Fibroblast of peridontal ligament (primary cell): ENCODE results near the gene TNXB.
A peak's percentile ranks its signal among the peaks of the same experiment; 100 is the strongest.
"Not testable (repeated sequence)": the region's sequence is repeated elsewhere in the genome, so short reads cannot be mapped to it uniquely, and the experiment has no call there.

Experiments used
- DNase-seq: peaks from one replicate; pipeline ENCODE4 v3.0.0-alpha.2; 2010; ENCODE audit errors: extremely low read depth

Gene TNXB

GRCh38 chr6:32144238-32144637 is 35.1 kb upstream of the TNXB start:
- DNase-seq, result not testable (repeated sequence)

DNA sequence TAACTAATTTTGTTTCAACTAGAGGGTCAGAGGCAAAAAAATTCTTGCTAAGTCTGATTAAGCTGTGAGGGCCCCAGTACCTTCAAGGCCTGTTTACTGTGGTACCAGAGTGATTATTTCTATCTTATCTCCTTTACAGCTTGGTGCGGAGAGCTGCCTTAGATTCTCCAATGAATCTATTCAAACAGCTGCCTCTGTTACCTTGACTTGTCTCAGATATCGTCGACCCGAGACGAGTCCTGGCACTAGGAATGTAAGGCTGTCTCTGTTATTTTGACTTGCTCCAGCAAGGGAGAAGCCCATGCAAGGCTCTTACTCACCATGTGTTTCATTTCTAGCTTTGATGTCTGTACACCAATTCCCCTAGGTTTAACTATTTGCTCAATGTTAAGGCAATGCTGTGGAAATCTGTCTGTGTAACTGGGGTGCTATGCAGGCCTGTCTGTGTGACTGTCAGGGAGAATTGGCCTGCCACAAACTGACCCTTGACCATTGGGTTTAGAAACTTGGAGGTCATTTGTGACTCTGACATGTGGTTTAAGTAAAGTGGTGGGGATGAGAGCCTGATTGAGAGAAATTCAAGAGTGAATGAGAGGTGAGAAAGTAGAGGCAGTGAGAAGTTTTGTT is 31.4 kb upstream of the TNXB start:
- peak; percentile 31 for DNase-seq

GRCh38 chr6:32139590-32139989 is 30.5 kb upstream of the TNXB start:
- peak; percentile 25 for DNase-seq

DNA sequence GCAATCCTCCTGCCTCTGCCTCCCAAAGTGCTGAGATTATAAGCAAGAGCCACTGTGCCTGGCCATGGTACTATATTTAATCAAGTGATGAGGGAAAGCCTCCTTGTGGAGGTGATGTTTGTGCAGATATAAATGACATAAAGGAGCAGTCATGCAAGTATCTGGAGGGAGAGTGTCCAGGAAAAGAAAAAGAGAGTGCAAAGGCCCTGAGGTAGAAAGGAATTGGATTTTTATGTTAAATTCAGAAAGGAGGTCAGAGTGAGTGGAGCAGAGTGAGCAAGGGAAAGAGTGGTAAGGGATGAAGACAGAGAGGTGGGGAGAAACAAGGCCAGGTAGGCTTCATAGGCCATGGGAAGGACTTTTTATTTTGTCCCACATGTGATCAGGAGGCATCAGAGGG is 28.3 kb upstream of the TNXB start:
- no peak for DNase-seq

DNA sequence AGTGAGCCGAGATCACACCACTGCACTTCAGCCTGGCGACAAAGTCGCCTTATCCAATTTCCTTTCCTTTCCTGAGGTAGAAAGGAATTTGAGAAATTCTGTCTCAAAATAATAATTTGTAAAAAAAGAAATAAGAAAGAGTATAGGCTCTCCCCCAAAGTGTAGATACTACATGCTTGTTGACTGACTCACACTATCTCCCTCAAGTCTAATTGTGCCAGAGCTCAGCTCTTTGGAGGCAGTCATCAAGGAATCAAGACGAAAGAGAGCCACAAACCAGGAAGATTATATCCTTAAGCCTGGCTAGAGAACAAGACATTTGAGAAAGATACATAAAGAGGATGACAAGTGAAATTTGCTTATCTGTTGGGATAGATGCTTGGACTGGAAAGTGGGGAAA is 24.6 kb upstream of the TNXB start:
- peak; percentile 61 for DNase-seq

DNA sequence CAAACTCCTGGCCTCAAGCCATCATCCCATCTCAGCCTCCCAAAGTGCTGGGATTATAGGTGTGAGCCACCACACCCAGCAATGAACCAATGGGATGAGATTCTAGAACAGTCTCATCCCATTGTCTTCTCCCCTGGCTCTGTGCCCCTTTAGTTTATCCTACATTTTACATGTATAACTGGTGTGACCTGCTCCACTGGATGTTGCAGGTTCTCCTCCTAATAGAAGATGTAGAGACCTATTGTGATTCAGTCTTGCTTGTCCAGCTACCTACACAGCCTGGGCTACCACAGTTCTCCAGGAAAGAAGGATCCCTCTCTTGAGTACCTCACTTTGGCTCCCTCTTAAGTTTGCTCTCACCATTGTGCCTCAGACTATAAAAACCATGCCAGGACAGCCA is 23.0 kb upstream of the TNXB start:
- DNase-seq, result no peak

DNA sequence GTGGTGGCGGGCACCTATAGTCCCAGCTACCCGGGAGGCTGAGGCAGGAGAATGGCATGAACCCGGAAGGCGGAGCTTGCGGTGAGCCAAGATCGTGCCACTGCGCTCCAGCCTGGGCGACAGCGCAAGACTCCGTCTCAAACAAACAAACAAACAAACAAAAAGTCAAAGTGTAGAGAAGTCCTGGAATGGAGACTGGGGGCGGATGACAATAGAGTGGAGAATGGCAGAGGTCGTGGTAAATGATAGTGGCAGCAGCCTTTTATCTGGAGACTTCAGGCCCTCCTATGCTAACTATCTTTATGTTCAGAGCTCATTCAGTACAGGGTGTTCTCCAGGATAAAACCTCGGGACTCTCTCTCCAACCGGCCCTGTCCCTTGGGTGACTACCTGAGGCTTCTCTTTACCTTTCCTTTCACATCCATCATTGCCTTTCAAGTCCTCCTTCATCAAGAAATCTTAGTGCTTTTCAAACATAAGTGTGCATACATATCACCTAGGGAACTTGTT is 22.4 kb upstream of the TNXB start:
- no peak for DNase-seq

DNA sequence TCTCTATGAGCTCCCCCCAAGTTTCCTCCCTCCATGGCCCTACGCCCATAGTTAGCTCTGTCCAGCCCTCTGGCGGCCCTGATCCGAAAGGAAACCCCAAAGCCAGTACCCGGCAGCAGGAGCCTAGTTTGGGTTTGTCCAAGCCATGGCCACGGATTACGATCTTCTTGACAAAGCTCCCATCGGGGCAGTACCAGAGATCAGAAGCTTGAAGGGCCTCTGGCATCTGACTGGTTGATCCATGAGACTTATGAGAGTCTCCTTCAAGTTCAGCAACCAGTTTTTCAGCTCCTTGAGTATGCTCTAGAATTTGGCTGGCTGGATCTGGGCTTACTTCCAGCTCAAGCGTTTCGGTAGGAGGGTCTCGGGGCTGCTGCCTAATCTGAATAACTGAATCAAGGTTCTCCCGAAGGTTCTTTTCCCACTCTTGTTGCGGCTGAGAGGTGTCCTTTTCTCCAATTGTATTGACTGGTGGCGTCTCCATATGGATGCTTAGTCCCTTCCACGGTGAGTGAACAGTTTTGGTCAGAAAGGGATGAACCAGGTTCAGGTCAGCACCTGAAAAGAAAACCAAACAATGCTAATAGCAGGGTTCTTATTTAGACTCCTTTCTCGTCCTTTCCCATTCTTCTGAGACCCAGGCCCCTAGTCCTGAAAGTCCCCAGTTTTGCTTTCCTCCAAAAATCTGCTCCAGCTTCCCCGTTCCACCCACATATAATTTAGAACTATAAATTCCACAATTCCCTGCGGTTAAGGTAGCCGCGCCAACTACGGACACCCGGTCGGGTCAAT is 20.4 kb upstream of the TNXB start:
- no peak for DNase-seq

GRCh38 chr6:32128751-32129296 is 19.7 kb upstream of the TNXB start:
- DNase-seq, result no peak

DNA sequence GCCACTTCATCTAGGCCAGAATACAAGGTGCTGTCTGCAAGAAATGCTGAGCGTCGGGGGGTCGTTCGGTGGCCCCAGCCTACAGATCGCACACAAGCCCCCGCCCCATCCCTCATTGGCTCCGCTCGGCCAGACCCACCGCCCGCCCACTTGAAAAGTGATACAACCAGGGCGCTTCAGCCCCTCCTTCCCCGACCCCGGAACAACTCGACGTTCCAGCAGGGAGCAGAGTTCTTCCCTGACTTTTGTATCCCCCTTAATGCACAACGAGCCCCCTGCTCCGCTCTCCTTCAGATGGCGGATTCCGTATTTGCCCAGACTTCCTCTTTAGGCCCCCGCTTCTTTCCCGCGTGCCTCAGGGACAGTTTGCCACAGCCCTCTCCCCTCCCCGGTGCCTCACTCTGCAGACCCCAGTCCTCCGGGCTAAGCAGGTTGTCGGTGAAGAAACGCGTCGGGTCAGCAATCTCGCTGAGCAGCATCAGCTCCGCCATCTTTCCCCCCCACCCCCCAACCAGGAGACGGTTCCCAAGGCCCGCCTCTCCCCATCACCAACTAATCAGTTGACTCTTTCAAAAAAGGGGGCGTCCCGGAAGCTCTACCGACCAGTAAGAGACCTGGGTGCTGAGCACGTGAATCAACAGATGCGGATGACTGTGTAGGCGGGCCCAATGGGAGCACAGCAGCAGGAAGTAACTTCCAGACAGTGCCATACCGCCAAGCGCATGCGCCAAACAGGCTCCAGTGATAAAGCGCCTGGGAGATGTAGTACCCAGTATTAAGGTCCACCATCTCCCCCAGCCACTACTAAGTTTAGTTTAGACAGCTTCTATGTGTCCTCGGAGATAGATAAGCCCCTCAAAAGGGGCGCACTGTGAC is 18.8 kb upstream of the TNXB start, which contains the start of gene ATF6B:
Gene ATF6B (minus strand): TSS at position 530 of the 876 bp plus-strand sequence. CDS start 39 bp downstream, at position 491.
- peak; percentile 99 for DNase-seq

- no peak for DNase-seq
Observed at GRCh38 chr6:32127409-32127716, 18.2 kb upstream of the TNXB start.

DNA sequence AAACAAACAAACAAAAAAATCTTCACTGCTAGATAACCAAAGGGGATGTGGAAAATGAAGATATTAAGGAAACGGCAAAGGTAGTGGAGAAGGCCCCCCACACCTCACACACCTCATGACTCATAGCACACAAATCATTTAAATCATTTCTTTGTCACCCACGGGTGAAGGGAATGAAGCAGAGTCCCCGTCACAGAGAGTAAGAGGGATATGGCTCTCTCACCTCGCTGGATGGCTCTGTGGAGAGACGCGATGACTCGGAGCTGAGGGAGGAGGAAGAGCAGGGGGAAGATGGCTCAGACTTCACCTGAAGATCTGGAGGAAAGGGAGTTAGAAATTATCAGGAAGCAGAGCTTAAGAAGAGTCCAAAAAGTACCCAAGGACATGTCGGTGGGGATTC is 17.7 kb upstream of the TNXB start:
- no peak for DNase-seq

DNA sequence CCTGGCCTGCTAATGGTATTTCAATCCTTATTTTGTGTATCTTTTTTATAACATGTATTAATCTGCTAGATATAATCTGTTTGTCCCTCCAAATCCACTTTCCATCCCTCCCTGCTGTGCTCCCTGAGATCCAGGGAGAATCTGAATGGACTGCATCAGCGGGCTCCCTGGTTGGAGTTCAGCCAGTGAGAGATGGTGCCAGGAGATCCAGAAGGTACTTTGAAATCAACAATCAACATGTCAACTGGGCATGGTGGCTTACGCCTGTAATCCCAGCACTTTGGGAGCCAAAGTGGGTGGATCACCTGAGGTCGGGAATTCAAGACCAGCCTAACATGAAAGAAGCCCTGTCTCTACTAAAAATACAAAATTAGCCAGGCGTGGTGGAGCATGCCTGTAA is 14.5 kb upstream of the TNXB start:
- DNase-seq, result no peak

- DNase-seq, result no peak
Observed at GRCh38 chr6:32120573-32121059, 11.5 kb upstream of the TNXB start.

DNA sequence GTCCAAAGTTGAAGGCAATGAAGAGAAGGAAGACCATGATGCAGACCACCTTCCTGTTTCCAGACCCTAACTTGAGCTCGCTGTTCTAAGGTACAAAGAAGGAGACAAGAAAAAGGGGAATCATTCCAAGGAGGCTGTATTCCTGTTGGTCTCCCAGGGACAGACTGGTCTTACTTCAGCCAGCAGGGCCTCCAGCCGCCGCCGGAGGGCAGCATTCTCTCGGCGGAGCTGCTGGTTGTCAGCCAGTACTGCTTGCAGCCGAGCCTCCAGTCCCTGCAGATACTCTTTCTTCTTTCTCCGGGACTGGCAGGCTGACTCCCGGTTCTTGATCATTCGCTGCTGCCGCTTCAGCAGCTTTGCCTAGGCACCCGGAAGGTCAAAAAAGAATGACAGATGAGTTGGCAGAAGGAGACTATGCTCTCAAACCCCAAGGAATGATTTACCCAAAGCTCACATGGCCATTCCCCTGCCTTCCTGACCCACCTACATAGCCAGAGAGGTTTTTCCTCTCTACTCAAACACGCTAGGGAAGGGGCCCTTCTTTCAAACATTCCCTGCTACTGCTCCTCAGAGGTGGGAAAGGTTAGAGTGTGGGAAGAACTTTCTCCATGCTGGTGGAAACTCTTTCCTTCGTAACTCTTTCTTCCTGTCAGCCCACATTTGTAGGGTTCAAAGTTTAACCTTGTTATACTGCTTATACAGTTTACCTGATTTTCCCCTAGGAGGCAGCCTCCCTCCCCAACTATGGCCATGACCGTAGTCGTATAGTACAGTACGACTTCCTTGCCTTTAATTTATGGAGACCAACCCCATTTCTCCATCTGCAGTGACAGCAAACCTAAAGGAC is 9.9 kb upstream of the TNXB start:
- peak; percentile 85 for DNase-seq

- no peak for DNase-seq
Observed at GRCh38 chr6:32117461-32117860, 8.3 kb upstream of the TNXB start.

DNA sequence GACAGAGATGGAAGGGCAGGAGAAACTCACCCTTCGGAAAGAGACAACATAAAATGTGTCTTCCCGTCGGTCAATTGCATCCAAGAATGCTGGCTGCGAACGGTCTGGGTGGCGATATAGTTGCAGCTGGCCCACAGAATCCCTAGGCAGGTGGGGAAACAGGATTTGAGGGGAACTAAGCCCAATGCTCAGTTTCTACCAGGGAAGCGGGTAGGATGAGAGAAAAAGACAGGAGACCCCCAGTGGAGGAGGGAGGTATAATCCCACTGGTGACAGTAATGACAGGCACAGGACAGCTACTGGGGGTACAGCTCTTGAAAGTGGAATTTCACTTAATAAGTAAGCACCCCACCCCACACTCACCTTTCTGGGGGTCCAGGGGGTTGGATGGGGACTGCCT is 7.5 kb upstream of the TNXB start:
- no peak for DNase-seq

- DNase-seq, result no peak
Observed at GRCh38 chr6:32115623-32116022, 6.5 kb upstream of the TNXB start.

DNA sequence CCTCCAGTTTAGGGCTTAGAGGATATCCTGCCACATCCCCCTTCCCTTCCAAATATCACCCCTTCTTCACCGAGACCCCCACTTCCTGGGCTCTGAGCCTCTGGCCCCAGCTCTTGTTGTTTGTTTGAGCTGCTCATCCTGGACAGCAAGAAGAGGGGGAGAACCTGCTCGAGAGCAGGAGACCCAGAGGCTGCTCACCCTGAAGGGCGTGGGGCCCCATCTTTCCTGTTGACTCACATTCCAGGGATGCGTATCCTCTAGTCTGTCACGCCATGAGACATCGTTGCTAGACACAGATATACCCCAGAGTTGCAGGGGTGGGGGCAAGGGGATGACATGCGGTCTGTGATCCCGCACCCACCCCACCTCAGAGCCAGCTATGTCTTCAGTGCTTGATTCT is 5.7 kb upstream of the TNXB start:
- DNase-seq, result no peak

- peak; percentile 98 for DNase-seq
Observed at GRCh38 chr6:32113386-32114352, 4.5 kb upstream of the TNXB start.
